HepG2 (cell line): ENCODE results near the gene ACYP2.

Experiments used
- CCDC6 ChIP-seq: sonication (generic); formaldehyde crosslinking; IDR thresholded peaks from 2 replicates; pipeline ENCODE4 v1.8.1; 2022; ENCODE audit warnings: mild to moderate bottlenecking, missing genetic modification reagents, moderate library complexity
- CTCF ChIP-seq: sonication (generic); formaldehyde crosslinking; IDR thresholded peaks from 2 replicates; pipeline ENCODE4 v1.5.0; 2020; ENCODE audit warnings: mild to moderate bottlenecking, missing genetic modification reagents, moderate library complexity
- SAFB2 ChIP-seq: sonication (generic); formaldehyde crosslinking; IDR thresholded peaks from 2 replicates; pipeline ENCODE4 v1.5.1; 2020; ENCODE audit warnings: missing genetic modification reagents, low read depth, mild to moderate bottlenecking, borderline replicate concordance
- TF ChIP-seq, protein P1 (sequence below): sonication (generic); formaldehyde crosslinking; IDR thresholded peaks from 2 replicates; pipeline ENCODE4 v1.9.0; 2021; ENCODE audit warnings: missing genetic modification reagents, mild to moderate bottlenecking, borderline replicate concordance

DNA sequence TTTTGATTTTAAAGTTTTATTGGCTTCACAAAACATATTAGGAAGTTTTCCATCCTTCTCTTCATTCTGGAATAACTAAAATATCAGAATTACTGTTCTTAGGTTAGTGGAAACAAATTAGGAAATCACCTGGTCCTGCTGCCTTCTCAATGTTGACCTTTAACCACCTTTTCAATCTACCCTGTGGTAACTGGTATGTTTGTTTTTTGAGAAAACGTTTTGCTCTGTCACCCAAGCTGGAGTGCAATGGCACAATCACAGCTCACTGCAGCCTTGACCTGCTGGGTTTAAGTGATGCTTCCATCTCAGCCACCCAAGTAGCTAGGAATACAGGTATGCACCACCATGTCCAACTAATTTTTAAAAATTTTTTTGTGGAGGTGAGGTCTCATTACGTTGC lies 28.4 kb downstream of the ACYP2 start:
- TF ChIP-seq CTCF (CRISPR knock-in tag) (no peak), CCDC6 (CRISPR knock-in tag) (no peak), SAFB2 (CRISPR knock-in tag) (no peak)
- TF ChIP-seq, protein P1, sequence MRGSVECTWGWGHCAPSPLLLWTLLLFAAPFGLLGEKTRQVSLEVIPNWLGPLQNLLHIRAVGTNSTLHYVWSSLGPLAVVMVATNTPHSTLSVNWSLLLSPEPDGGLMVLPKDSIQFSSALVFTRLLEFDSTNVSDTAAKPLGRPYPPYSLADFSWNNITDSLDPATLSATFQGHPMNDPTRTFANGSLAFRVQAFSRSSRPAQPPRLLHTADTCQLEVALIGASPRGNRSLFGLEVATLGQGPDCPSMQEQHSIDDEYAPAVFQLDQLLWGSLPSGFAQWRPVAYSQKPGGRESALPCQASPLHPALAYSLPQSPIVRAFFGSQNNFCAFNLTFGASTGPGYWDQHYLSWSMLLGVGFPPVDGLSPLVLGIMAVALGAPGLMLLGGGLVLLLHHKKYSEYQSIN (CRISPR knock-in tag), result no peak
